Subcutaneous adipose tissue (tissue), 4 donors: ENCODE measurements around the gene NLRP8. TPM values are rescaled to one million over a fixed set of nuclear protein-coding genes. Genes with fewer than 3 reads are reported as not detected.

ENCODE experiments used
- total RNA-seq, 4 donors: library from RNA; depleted of rRNA; stranded (reverse); fragments of >200 nt; gene quantifications; one replicate each; pipeline ENCODE4 v1.1.0, GENCODE V29; 2016
- TF ChIP-seq, protein P1 (sequence below): fragments of 450-650 bp; IDR thresholded peaks from one replicate; pipeline ENCODE4 v1.5.1; 2016; ENCODE audit warnings: low read depth, mild to moderate bottlenecking, control low read depth, antibody characterized with exemption, moderate library complexity

Gene NLRP8
- total RNA-seq, 4 donors from 2014 or later: not detected

DNA sequence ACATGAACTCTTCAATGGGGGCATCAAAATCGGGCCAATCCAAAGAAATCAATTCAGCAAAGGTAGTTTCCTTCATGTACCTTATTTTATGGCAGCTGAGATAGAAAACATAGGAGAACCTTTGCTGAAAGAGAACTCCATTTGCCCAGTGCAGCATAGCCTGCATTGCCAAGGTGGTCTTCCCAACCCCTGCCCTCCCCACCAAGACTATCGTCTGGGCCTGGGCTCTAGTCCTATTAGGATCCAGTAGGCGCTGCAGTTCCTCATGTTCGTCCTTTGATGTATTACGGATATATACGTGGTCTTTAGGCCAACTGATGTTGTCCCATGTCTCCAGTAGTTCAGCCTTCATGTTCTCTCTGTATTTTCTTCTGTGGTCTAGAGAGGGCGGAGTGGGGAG is 34.7 kb upstream of the NLRP8 start:
- TF ChIP-seq, protein P1, sequence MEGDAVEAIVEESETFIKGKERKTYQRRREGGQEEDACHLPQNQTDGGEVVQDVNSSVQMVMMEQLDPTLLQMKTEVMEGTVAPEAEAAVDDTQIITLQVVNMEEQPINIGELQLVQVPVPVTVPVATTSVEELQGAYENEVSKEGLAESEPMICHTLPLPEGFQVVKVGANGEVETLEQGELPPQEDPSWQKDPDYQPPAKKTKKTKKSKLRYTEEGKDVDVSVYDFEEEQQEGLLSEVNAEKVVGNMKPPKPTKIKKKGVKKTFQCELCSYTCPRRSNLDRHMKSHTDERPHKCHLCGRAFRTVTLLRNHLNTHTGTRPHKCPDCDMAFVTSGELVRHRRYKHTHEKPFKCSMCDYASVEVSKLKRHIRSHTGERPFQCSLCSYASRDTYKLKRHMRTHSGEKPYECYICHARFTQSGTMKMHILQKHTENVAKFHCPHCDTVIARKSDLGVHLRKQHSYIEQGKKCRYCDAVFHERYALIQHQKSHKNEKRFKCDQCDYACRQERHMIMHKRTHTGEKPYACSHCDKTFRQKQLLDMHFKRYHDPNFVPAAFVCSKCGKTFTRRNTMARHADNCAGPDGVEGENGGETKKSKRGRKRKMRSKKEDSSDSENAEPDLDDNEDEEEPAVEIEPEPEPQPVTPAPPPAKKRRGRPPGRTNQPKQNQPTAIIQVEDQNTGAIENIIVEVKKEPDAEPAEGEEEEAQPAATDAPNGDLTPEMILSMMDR: no peak

DNA sequence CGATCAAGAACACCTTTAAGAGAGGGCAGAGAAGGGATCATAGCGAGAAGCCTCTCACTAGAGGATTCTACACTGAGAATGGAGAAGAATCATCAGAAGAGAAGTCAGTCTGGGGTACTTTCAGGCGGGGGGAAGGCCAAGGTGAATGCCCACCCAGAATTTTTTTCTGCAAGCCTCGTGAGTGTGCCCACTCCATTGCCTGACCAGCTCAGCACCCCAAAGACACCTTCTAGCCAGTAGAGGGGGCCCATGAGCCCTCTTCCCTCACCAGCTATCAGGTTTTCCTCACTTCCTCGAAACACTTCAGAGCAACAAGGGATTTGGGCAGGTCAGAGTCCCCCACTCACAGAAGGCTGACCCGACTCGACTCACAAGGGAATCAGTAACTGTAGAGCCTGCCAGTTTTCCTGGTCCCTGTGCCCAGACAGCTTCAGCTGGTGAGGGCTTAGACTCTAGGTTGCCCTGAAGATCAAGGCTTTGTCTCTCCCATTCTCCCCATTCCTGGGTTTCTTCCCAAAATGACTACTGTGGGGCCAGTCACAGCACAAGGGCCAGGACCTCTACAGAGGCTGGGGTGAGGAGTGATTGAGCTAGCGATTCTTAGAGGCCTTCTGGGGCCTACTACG is 33.9 kb upstream of the NLRP8 start:
- TF ChIP-seq, protein P1: no peak

DNA sequence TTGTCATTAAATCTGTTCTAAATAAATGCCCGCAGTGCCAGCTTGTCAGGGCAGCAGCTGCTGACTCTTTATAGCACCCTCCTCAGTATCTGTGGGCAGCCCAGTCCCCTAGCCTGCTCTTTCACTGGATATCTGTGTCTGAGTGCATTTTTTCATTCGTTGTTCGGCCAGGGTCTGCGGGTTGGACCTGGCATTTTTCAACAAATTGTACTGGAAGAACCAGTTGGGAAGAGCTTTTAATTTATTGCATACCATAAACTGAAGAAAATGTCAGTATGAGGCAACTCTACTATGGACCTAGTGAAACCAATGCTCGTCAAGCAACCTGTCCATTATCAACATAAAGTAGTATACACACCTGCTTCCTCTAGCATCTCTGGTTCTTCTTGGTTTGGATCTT is 24.1 kb upstream of the NLRP8 start:
- TF ChIP-seq, protein P1: no peak

DNA sequence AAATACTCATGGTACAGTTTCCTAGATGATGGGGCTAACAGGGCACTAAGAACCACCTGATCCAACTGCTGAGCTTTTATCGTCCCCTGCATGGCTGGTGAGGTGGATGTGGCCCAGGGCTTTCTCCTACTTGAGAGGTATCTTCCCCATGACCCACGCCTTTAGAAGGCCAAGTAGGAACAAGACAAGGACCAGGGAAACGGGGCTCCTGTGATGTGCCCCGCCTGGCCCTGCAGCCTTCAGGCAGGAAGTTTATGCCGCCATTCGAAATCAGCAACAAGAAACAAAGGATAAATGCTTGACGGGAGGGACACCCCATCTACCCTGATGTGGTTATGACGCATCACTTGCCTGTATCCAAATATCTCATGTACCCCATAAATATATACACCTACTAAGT is 19.6 kb upstream of the NLRP8 start:
- TF ChIP-seq, protein P1: no peak

DNA sequence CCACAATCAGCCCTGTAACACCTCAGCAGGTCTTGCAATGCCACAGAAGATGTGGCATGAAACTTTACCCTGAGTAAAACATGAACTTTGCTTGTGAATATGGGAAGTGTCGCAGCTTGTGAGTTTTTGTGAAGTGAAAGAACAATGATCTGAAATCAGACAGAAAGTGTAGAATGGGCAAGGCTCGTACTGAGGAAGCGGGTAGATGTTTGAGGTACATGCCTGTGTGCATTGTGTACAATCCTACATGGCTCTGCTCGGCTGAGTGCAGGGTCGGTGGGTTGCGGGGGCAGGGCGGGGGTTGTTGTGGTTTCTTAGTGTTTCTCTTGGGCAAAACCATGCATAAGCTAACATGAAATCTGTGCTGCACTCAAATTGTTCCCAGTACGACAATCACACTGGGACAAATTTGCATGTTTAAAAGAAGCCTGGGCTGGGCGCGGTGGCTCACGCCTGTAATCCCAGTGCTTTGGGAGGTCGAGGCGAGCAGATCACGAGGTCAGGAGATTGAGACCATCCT is 16.6 kb upstream of the NLRP8 start:
- TF ChIP-seq, protein P1: no peak

DNA sequence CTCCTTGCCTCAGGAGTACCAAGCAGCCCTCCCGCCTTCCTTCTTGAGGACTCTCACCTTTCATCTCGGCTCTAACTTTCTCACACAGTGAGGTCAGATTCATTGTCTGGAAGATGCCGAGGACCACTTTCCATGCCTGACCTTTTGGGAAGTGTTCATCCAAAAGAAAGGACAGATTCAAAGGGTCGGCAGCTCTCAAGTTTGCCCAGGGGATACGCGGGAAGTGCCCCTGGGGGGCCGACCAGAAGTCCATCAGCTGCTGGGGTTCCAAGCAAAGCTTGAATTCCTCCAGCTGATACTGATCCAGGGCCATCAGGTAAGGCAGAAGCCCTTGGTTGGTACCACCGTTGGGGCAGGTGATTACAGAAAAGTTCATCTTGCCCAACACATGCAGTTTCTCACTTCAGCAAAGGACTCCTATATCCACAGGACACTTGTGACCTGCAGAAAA is 15.7 kb upstream of the NLRP8 start, which contains the start of gene NLRP13:
Gene NLRP13, minus strand, starts transcription at position 401 of the 451 bp plus-strand sequence. Its CDS starts 25 bp downstream, at position 376.
- TF ChIP-seq, protein P1: no peak

DNA sequence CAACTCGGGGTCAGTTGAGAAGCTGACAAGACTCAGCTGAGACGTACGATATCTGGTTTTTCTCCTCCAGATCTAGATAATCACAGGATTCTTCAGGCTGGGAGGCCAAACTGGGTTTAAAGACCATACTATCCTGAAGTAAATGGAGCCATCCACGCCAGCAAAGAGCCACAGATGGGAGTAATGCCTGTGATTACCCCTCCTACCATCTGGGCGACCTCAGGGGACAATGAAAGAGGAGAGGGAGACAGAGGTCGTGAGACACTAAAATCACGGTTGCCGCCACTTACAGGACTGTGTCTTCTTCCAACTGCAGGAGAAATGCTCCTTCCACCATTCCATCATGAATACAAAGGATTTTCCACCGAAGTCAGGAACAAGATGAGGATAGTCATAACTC is 12.4 kb upstream of the NLRP8 start:
- TF ChIP-seq, protein P1: no peak
